Suprapubic skin (tissue), 4 donors: ENCODE data around the gene SEC16B. TPM values are rescaled to one million over a fixed set of nuclear protein-coding genes. Genes with fewer than 3 reads are reported as not detected.

Source experiments
- DNase-seq, 2 donors: peaks; one replicate each; pipeline ENCODE4 v3.0.0-alpha.2; 2019; ENCODE audit warnings: low spot score in 2 of 2
- H3K27ac ChIP-seq: fragments of 200-600 bp; sonication (generic); one replicate; pipeline ENCODE4 v1.5.1; 2019
- H3K27me3 ChIP-seq: fragments of 200-600 bp; sonication (generic); one replicate; pipeline ENCODE4 v1.5.1; 2019
- H3K36me3 ChIP-seq: fragments of 200-600 bp; sonication (generic); one replicate; pipeline ENCODE4 v1.5.1; 2019
- H3K4me1 ChIP-seq: fragments of 200-600 bp; sonication (generic); one replicate; pipeline ENCODE4 v1.5.1; 2019
- H3K4me3 ChIP-seq: fragments of 200-600 bp; sonication (generic); one replicate; pipeline ENCODE4 v1.5.1; 2019; ENCODE audit warnings: mild to moderate bottlenecking
- H3K9me3 ChIP-seq: fragments of 200-600 bp; sonication (generic); one replicate; pipeline ENCODE4 v1.5.1; 2019
- EP300 ChIP-seq: sonication (generic); formaldehyde crosslinking; IDR thresholded peaks from one replicate; pipeline ENCODE4 v1.6.1; 2017; ENCODE audit warnings: antibody characterized with exemption
- POLR2A ChIP-seq, 2 donors: fragments of 450-650 bp; IDR thresholded peaks; one replicate each; pipeline ENCODE4 v1.6.1; 2017; ENCODE audit warnings: antibody characterized with exemption in 2 of 2, mild to moderate bottlenecking in 2 of 2, moderate library complexity in 2 of 2
- POLR2AphosphoS5 ChIP-seq, 3 donors: sonication (generic); formaldehyde crosslinking; IDR thresholded peaks; one replicate each; pipeline ENCODE4 v1.6.1; 2017; ENCODE audit warnings: antibody characterized with exemption in 3 of 3
- WGBS: methylation state at CpG from one replicate; pipeline ENCODE4 v1.1.5; 2018; 5-methylcytosine and 5-hydroxymethylcytosine counted together
- total RNA-seq, 4 donors: library from RNA; depleted of rRNA; stranded (reverse); fragments of >200 nt; gene quantifications; one replicate each; pipeline ENCODE4 v1.1.0, GENCODE V29; 2016
- TF ChIP-seq, protein P1 (sequence below), 2 donors: fragments of 200-600 bp in 1 of 2; fragments of 450-650 bp in 1 of 2; sonication (generic) in 1 of 2; IDR thresholded peaks; one replicate each; pipeline ENCODE4 v1.5.1; 2016 to 2019; ENCODE audit warnings: antibody characterized with exemption in 2 of 2, mild to moderate bottlenecking in 1 of 2, moderate library complexity in 1 of 2

Gene SEC16B
- total RNA-seq, 4 donors from 2014 or later, result 1.7 to 6.4 (median 2.5) TPM

DNA sequence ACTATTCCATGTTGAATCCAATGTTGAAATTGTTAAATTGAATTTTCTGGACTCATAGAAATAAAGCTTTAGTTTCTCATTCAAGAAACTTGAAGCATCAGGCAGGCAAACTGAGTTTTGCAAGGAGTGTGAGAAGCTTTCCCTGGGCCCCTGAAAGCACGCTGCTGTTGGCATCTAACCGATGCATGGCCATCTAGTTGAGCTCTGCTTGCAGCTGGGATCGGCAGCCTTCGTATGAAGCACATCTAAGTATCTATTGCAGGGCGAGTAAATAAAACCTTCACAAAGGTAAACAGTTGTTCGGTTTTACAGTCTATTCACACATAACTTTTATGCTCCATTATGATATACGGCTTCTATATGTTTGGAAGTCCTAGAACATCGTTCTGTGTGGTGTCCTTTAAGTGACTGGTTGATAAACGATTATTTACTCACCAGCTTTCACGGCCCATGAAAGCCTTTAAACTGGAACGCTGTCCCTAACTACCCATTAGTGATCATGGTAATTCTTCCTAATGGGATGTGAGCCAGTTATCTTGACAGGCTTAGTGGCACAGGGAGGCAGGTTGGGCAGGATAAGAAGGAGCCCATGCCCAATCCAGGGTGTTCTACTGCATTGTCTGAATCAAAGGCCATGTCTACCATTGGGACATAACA is 71.7 kb downstream of the SEC16B start:
- no peak for TF ChIP-seq POLR2AphosphoS5 (IDR thresholded peaks at IDR 0.05)
- TF ChIP-seq POLR2A (IDR thresholded peaks at IDR 0.05), result no peak
- TF ChIP-seq, protein P1, sequence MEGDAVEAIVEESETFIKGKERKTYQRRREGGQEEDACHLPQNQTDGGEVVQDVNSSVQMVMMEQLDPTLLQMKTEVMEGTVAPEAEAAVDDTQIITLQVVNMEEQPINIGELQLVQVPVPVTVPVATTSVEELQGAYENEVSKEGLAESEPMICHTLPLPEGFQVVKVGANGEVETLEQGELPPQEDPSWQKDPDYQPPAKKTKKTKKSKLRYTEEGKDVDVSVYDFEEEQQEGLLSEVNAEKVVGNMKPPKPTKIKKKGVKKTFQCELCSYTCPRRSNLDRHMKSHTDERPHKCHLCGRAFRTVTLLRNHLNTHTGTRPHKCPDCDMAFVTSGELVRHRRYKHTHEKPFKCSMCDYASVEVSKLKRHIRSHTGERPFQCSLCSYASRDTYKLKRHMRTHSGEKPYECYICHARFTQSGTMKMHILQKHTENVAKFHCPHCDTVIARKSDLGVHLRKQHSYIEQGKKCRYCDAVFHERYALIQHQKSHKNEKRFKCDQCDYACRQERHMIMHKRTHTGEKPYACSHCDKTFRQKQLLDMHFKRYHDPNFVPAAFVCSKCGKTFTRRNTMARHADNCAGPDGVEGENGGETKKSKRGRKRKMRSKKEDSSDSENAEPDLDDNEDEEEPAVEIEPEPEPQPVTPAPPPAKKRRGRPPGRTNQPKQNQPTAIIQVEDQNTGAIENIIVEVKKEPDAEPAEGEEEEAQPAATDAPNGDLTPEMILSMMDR (IDR thresholded peaks at IDR 0.05), result no peak
- no peak for TF ChIP-seq EP300
- WGBS, result 58% methylated on average over 11 of the region's 11 CpGs
- Histone ChIP-seq H3K9me3 (no peaks in the 10 kb centered on the region), H3K27me3 (no peaks in the 10 kb centered on the region), H3K4me3 (no peak overlapping the region), H3K4me1 (no peaks in the 10 kb centered on the region), H3K36me3 (no peaks in the 10 kb centered on the region), H3K27ac (no peak overlapping the region)
- no peak for DNase-seq

DNA sequence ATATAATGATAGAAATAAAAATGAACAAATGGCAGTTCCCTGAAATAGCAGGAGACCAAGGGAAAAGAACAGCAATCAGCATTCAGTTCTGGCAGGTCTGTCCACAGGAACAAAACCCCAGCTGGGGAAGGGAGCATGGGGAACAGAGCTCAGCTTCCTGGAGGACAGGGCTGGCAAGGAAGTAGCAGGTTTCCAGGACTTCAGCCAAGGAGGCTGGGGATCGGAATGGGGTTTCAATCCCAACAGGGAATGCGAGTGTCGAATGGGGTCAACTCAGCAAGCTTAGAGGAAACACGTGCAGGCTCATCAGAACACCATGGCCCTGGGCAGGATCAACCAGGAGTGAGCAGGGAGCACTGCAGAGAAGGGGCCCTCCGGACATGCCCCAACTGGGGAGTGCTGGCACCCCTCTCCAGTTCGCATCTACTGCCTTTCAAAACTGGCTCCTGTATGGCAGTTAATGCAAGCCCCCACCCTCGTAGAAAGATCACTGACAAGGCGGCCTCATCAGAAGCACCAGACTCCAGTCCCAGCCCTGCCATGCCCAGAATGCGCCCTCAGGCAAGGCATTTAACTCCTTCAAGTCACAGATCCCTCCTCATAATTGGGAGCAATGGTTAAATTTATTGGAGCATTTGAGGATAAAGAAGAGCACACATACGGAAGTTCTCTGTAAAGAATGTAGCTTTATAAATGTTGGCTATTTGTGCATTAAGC is 72.4 kb downstream of the SEC16B start:
- no peak overlapping the region for H3K27ac ChIP-seq
- no peak for DNase-seq
- H3K36me3 ChIP-seq, result no peaks in the 10 kb centered on the region
- H3K9me3 ChIP-seq, result peaks cover under 1% of the 10 kb centered on the region
- WGBS, result 40% methylated on average over 9 of the region's 10 CpGs
- no peaks in the 10 kb centered on the region for H3K27me3 ChIP-seq
- no peak for TF ChIP-seq POLR2A (IDR thresholded peaks at IDR 0.05)
- TF ChIP-seq EP300, result no peak
- TF ChIP-seq POLR2AphosphoS5 (IDR thresholded peaks at IDR 0.05), result no peak
- TF ChIP-seq, protein P1 (IDR thresholded peaks at IDR 0.05), result no peak
- no peaks in the 10 kb centered on the region for H3K4me1 ChIP-seq
- no peak overlapping the region for H3K4me3 ChIP-seq

Other genes with a start within 250 kb of the SEC16B start
- 10 to 100 TPM; 31.8 to 48.3 (median 37.8) TPM for gene RASAL2, start 124.0 kb upstream of the SEC16B start, total RNA-seq